Fibroblast of lung (primary cell): ENCODE measurements around the gene NR3C1. TPM values are rescaled to one million over a fixed set of nuclear protein-coding genes. Genes with fewer than 3 reads are reported as not detected.

Experiments used
- DNase-seq, 2 donors: peaks; one replicate each; pipeline versions ENCODE4 v3.0.0 to v3.0.0-alpha.2; 2010; ENCODE audit warnings: low read depth in 2 of 2
- H2AFZ ChIP-seq: 2 replicates; pipeline ENCODE4 v1.5.1; 2012; ENCODE audit warnings: low read length, control low read depth, inconsistent platforms
- H3K27ac ChIP-seq: 2 replicates; pipeline ENCODE4 v1.5.1; 2011; ENCODE audit warnings: low read length, control low read depth; ENCODE audit not compliant: insufficient read depth
- H3K27me3 ChIP-seq: 2 replicates; pipeline ENCODE4 v1.5.1; 2011; ENCODE audit warnings: mild to moderate bottlenecking, low read length; ENCODE audit not compliant: control insufficient read depth, insufficient read depth
- H3K36me3 ChIP-seq: 2 replicates; pipeline ENCODE4 v1.5.1; 2011; ENCODE audit warnings: low read length; ENCODE audit not compliant: control insufficient read depth, insufficient read depth
- H3K4me1 ChIP-seq: 2 replicates; pipeline ENCODE4 v1.5.1; 2011; ENCODE audit warnings: low read length; ENCODE audit not compliant: control insufficient read depth, insufficient read depth; ENCODE audit errors: extremely low read depth
- H3K4me2 ChIP-seq: 2 replicates; pipeline ENCODE4 v1.5.1; 2011; ENCODE audit warnings: low read length, control low read depth; ENCODE audit not compliant: insufficient read depth; ENCODE audit errors: extremely low read depth
- H3K4me3 ChIP-seq, 4 experiments: fragments of 200-600 bp in 1 of 4; sonication (generic) in 1 of 4; replicated peaks in 1 of 4; 2 replicates each; pipeline ENCODE4 v1.5.1; 2011 to 2016; ENCODE audit warnings: low read length in 4 of 4, low read depth in 3 of 4, mild to moderate bottlenecking in 3 of 4, control low read depth in 2 of 4, inconsistent platforms in 1 of 4, mixed read lengths in 1 of 4; ENCODE audit not compliant: insufficient read depth in 1 of 4; ENCODE audit errors: control extremely low read depth in 1 of 4
- H3K79me2 ChIP-seq: 2 replicates; pipeline ENCODE4 v1.5.1; 2012; ENCODE audit warnings: mild to moderate bottlenecking, low read length, inconsistent platforms; ENCODE audit not compliant: control insufficient read depth, insufficient read depth
- H3K9ac ChIP-seq: 2 replicates; pipeline ENCODE4 v1.5.1; 2011; ENCODE audit warnings: mild to moderate bottlenecking, low read length, control low read depth; ENCODE audit not compliant: insufficient read depth
- H3K9me3 ChIP-seq: 2 replicates; pipeline ENCODE4 v1.5.1; 2012; ENCODE audit warnings: low read depth, low read length; ENCODE audit not compliant: control insufficient read depth, insufficient read depth
- H4K20me1 ChIP-seq: 2 replicates; pipeline ENCODE4 v1.5.1; 2011; ENCODE audit warnings: low read length; ENCODE audit not compliant: control insufficient read depth, insufficient read depth; ENCODE audit errors: extremely low read depth
- CTCF ChIP-seq, 2 donors: IDR thresholded peaks in 1 of 2; conservative IDR thresholded peaks in 1 of 2; 1 replicate in 1 of 2; 2 replicates in 1 of 2; pipeline ENCODE4 v1.5.1; 2011 to 2012; ENCODE audit warnings: low read length in 2 of 2, control low read depth in 1 of 2, inconsistent platforms in 1 of 2, low read depth in 1 of 2, mild to moderate bottlenecking in 1 of 2
- EZH2 ChIP-seq: IDR thresholded peaks from 2 replicates; pipeline ENCODE4 v1.5.1; 2012; ENCODE audit warnings: low read length, control low read depth, mild to moderate bottlenecking; ENCODE audit errors: missing control alignments
- polyA plus RNA-seq, 2 donors: library from polyadenylated mRNA; depleted of rRNA in 1 of 2; stranded (reverse) in 1 of 2; unstranded in 1 of 2; fragments of >200 nt; gene quantifications; 2 replicates each; pipeline ENCODE4 v1.2.1, GENCODE V29; 2011 to 2012; ENCODE audit warnings: missing spikeins in 1 of 2
- total RNA-seq: library from RNA; depleted of rRNA; stranded (reverse); fragments of >200 nt; gene quantifications from 2 replicates; pipeline ENCODE4 v1.2.1, GENCODE V29; 2014

Gene NR3C1
- total and polyA plus RNA-seq, 2 donors (not counting 1 experiment from before 2014, with no cell fraction given), result 85.3 to 126 TPM

- Histone ChIP-seq H2AFZ (no peak overlapping the region), H4K20me1 (no peaks in the 10 kb centered on the region), H3K27ac (peak overlapping the region; percentile 87), H3K9me3 (no peaks in the 10 kb centered on the region), H3K27me3 (no peaks in the 10 kb centered on the region), H3K4me2 (peak overlapping the region; percentile 40), H3K4me1 (peaks cover 18% of the 10 kb centered on the region), H3K9ac (no peak overlapping the region), H3K79me2 (peaks cover 78% of the 10 kb centered on the region), H3K4me3 (no peak overlapping the region), H3K36me3 (peaks cover 11% of the 10 kb centered on the region)
- TF ChIP-seq CTCF (conservative IDR thresholded peaks at IDR 0.05 in 1 of 2, IDR thresholded peaks at IDR 0.05 in 1 of 2; ENCODE audit: low read depth in 1 of 2, low read length in 2 of 2) (no peak), EZH2 (no peak)
- peak in 1 of 2 donors; percentile 36 for DNase-seq
These were observed 91.5 kb downstream of the NR3C1 start for GRCh38 chr5:143311955-143312354.

- peak; percentile 72 to 88 for DNase-seq
- Histone ChIP-seq H3K4me3 (no peak overlapping the region), H3K9ac (no peak overlapping the region), H3K36me3 (peaks cover 11% of the 10 kb centered on the region), H3K4me1 (peaks cover 18% of the 10 kb centered on the region), H3K4me2 (peak overlapping the region; percentile 48), H4K20me1 (no peaks in the 10 kb centered on the region), H2AFZ (no peak overlapping the region), H3K79me2 (peaks cover 75% of the 10 kb centered on the region), H3K9me3 (no peaks in the 10 kb centered on the region), H3K27ac (peak overlapping the region; percentile 87), H3K27me3 (no peaks in the 10 kb centered on the region)
- TF ChIP-seq EZH2 (no peak), CTCF (conservative IDR thresholded peaks at IDR 0.05 in 1 of 2, IDR thresholded peaks at IDR 0.05 in 1 of 2; ENCODE audit: low read depth in 1 of 2, low read length in 2 of 2) (no peak)
These were observed 92.1 kb downstream of the NR3C1 start for GRCh38 chr5:143311428-143311827.

- DNase-seq, result peak in 1 of 2 donors; percentile 73
- Histone ChIP-seq H3K27ac (no peak overlapping the region), H3K4me1 (peaks cover 15% of the 10 kb centered on the region), H3K27me3 (no peaks in the 10 kb centered on the region), H3K9me3 (no peaks in the 10 kb centered on the region), H3K79me2 (peaks cover 73% of the 10 kb centered on the region), H2AFZ (no peak overlapping the region), H4K20me1 (no peaks in the 10 kb centered on the region), H3K36me3 (peaks cover 9% of the 10 kb centered on the region), H3K9ac (no peak overlapping the region), H3K4me2 (no peak overlapping the region), H3K4me3 (no peak overlapping the region)
- TF ChIP-seq CTCF (conservative IDR thresholded peaks at IDR 0.05 in 1 of 2, IDR thresholded peaks at IDR 0.05 in 1 of 2; ENCODE audit: low read depth in 1 of 2, low read length in 2 of 2), result no peak
- TF ChIP-seq EZH2, result no peak
These were observed 93.6 kb downstream of the NR3C1 start for GRCh38 chr5:143309661-143310431.
